Fibroblast of pulmonary artery (primary cell): ENCODE measurements around the gene CHST13.

ENCODE experiments used
- DNase-seq: peaks from one replicate; pipeline ENCODE4 v3.0.0-alpha.2; 2010; ENCODE audit warnings: low read depth
- H3K4me3 ChIP-seq: replicated peaks from 2 replicates; pipeline ENCODE4 v1.5.1; 2011; ENCODE audit warnings: low read depth, mild to moderate bottlenecking, control low read depth, low read length, moderate library complexity
- CTCF ChIP-seq: IDR thresholded peaks from 2 replicates; pipeline ENCODE4 v1.5.1; 2011; ENCODE audit warnings: mild to moderate bottlenecking, control low read depth, low read length, inconsistent platforms; ENCODE audit errors: missing control alignments

Gene CHST13

DNA sequence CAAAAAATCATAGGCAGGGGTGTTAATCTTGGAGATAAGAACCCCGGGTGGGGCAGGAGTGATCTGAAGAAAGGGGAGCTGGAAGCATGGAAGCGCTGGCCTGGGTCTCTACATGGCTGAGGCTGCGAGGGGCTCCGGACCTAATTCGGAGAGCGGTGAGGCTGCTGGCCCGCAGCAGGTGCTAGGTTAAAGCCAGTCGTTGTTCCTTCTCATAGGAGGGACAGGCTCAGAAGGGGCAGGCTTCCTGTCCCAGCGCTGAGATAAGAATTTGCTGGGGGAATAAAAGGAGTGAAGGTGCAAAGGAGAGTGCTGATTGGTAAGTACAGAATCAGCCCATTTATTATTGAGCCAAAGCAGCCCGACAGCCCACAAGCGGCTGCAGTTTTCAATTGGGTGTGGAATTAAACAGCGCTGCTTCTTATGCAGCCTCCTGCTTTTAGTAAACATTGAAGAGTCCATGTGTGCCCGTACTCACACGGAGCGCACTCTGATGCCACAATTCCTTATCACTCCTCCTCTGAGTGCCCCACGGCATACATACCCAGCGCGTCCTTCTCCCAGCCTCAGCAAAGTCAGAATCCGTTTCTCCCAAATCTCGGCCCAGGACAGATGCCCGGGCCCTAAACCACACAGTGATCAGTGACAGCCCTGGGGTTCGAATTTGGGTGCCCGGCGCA is 17.1 kb downstream of the CHST13 start:
- no peak for DNase-seq
- no peak overlapping the region for H3K4me3 ChIP-seq
- TF ChIP-seq CTCF, result no peak

DNA sequence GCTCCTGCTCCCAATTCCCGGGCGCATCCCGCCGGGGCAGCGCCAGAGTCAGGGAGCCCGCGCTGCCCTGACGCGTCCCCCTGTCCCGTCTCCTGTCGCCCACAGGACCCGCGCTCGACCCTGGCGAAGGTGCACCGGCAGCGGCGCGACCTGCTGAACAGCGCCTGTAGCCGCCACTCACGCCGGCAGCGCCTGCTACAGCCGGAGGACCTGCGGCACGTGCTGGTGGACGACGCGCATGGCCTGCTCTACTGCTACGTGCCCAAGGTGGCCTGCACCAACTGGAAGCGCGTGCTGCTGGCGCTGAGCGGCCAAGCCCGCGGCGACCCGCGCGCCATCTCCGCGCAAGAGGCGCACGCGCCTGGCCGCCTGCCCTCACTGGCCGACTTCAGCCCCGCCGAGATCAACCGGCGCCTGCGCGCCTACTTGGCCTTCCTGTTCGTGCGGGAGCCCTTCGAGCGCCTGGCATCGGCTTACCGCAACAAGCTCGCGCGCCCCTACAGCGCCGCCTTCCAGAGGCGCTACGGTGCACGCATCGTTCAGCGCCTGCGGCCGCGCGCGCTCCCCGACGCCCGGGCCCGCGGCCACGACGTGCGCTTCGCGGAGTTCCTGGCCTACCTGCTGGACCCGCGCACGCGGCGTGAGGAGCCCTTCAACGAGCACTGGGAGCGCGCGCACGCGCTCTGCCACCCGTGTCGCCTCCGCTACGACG is 17.8 kb downstream of the CHST13 start:
- TF ChIP-seq CTCF, result no peak
- no peak overlapping the region for H3K4me3 ChIP-seq
- no peak for DNase-seq

GRCh38 chr3:126542340-126543241 is 18.6 kb downstream of the CHST13 start:
- no peak overlapping the region for H3K4me3 ChIP-seq
- TF ChIP-seq CTCF, result no peak
- DNase-seq, result no peak

GRCh38 chr3:126543457-126544061 is 19.6 kb downstream of the CHST13 start:
- TF ChIP-seq CTCF, result no peak
- no peak for DNase-seq
- no peak overlapping the region for H3K4me3 ChIP-seq

GRCh38 chr3:126544596-126545281 is 20.8 kb downstream of the CHST13 start:
- no peak for DNase-seq

More at GRCh38 chr3:126544596-126545281, 20.8 kb downstream of the CHST13 start:
- no peak for TF ChIP-seq CTCF
- H3K4me3 ChIP-seq, result no peak overlapping the region
